ENCODE measurements around the gene TPST2.
A peak's percentile ranks its signal among the peaks of the same experiment; 100 is the strongest.

Gene TPST2

GRCh38 chr22:26487996-26488395, 101.9 kb downstream of the TPST2 start:
- DNase-seq, result no peak

- no peak for DNase-seq
Observed at GRCh38 chr22:26486394-26486793, 103.5 kb downstream of the TPST2 start.

- DNase-seq, result no peak
Observed at GRCh38 chr22:26485806-26486390, 104.0 kb downstream of the TPST2 start.

GRCh38 chr22:26485013-26485412, 104.9 kb downstream of the TPST2 start:
- DNase-seq, result no peak

- no peak for DNase-seq
Observed at GRCh38 chr22:26484360-26484706, 105.6 kb downstream of the TPST2 start.

GRCh38 chr22:26483439-26484359, 106.2 kb downstream of the TPST2 start, which contains the start of the genes HPS4 and SRRD:
Gene HPS4 (minus strand): TSS chr22:26483783. CDS start chr22:26481762, 2,021 bp downstream.
Gene SRRD (plus strand): TSS chr22:26483877. CDS start chr22:26483891, 14 bp downstream.
- DNase-seq, result peak; percentile 26

GRCh38 chr22:26483043-26483438, 106.9 kb downstream of the TPST2 start:
- DNase-seq, result no peak

- DNase-seq, result no peak
Observed at GRCh38 chr22:26482161-26482560, 107.8 kb downstream of the TPST2 start.

- DNase-seq, result no peak
Observed at GRCh38 chr22:26481694-26482093, 108.2 kb downstream of the TPST2 start.

- DNase-seq, result no peak
Observed at GRCh38 chr22:26481112-26481693, 108.7 kb downstream of the TPST2 start.

- no peak for DNase-seq
Observed at GRCh38 chr22:26480611-26480932, 109.4 kb downstream of the TPST2 start.

- peak; percentile 41 for DNase-seq
Observed at GRCh38 chr22:26479792-26480610, 109.9 kb downstream of the TPST2 start.

GRCh38 chr22:26479043-26479791, 110.7 kb downstream of the TPST2 start:
- DNase-seq, result no peak

GRCh38 chr22:26477341-26477731, 112.6 kb downstream of the TPST2 start:
- DNase-seq, result no peak

GRCh38 chr22:26476705-26477340, 113.1 kb downstream of the TPST2 start:
- no peak for DNase-seq

- no peak for DNase-seq
Observed at GRCh38 chr22:26474682-26475081, 115.2 kb downstream of the TPST2 start.

All from NCI-H2029 treated with DMSO at 0.1 percent for 48 hours (cell line).